Astrocyte of the cerebellum (primary cell): ENCODE results near the gene CCZ1B.
"Not testable (repeated sequence)": the region's sequence is repeated elsewhere in the genome, so short reads cannot be mapped to it uniquely, and the experiment has no call there.

Experiments
- DNase-seq: peaks from one replicate; pipeline ENCODE4 v3.0.0-alpha.2; 2011; ENCODE audit warnings: low read depth
- H3K4me3 ChIP-seq: 2 replicates; pipeline ENCODE4 v1.5.1; 2011; ENCODE audit warnings: mild to moderate bottlenecking, low read depth, low read length, moderate library complexity
- in situ Hi-C: cut with HindIII; loops from 2 replicates; pipeline ENCODE4 v1.10.0; 2017; ENCODE audit warnings: low sequenced_read_pairs
- TF ChIP-seq, protein P1 (sequence below): IDR thresholded peaks from 2 replicates; pipeline ENCODE4 v1.5.1; 2012; ENCODE audit warnings: low read length, low read depth, moderate library complexity, mild to moderate bottlenecking; ENCODE audit errors: missing control alignments

Gene CCZ1B

DNA sequence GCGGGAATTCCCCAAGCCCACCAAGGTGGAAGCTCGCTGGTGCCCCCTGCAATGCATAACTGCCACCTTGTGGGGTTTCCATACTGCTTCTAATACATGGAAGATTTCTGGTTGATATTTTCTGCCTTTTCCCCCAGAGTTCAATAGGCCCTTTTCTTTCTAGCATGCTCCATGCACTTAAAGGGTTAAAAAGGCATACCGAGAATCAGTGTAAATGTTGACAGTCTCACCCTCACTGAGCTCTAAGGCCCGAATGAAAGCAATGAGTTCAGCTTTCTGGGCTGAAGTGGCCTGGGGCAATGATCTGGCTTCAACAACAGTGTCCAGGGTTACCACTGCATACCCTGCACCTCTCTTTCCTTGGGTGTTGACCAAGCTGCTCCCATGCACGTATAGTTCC, 17.0 kb upstream of the CCZ1B start:
- DNase-seq, H3K4me3 ChIP-seq, in situ Hi-C loops: not testable (repeated sequence)

DNA sequence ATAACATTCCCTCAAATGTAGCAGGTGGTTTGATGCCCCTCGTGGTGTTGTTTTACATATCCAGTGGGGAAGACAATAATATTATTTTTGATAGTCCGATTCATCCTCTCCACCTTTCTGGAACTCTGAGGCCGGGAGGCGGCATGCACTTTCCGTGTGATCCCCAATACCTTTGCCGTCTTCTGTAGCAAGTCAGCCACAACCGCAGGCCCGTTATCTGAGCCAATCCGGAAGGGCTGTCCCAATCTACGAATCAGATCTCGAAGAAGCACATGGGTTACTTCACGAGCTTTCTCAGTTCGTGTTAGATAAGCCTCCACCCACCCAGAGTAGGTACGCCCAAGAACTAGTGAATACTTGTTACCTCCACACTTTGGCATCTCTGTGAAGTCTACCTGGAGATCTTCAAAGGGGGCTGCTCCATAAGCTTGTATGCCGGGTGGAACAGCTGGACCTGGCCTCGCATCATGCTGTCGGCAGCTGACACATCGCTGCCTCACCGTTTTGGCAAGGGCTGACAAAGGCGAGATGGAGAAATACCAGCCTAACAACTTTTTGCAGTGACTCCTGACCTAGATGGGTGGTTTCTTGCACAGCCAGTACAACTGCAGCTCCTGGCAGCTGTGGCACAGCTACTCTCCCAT, 16.3 kb upstream of the CCZ1B start:
- H3K4me3 ChIP-seq, DNase-seq, in situ Hi-C loops: not testable (repeated sequence)

DNA sequence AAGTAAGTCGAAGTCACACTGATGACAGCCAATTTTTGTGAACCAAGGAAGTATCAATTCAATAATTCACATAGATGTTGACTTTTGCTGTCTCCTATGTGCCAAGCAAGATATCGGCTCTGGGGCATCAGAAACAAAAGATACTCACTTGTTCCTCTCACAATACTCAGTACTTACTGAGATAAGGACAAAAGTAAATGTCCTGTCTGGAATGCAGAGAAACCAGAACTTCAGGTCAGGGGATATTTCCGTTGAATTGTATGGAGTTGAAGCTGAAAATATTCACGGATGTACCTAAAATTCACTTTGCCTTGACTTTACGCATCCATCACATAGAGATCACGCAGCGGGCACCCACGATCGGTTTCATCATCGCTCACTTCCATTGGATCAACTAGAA, 11.0 kb upstream of the CCZ1B start:
- DNase-seq: not testable (repeated sequence)

DNA sequence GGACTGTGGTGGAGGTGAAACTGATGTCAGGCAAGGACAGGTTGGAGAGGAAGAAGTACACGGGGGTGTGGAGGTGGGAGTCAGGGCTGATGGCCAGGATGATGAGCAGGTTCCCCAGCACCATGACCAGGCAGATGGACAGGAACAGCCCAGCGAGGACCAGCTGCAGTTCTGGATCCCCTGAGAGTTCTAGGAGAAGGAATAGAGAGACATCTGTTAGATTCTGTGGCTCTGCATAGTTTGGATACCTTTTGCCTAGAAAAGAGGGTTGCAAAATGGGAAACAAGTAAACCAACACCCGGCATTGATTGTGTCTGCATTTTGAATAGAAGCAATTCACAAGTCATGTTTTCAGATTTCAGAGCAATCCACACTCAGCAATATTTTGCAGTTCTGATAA, 9.4 kb upstream of the CCZ1B start:
- H3K4me3 ChIP-seq, in situ Hi-C loops, DNase-seq: not testable (repeated sequence)

More for the DNA sequence above, 11.0 kb upstream of the CCZ1B start:
- in situ Hi-C loops, H3K4me3 ChIP-seq: not testable (repeated sequence)

GRCh38 chr7:6833636-6834035, 7.6 kb upstream of the CCZ1B start:
- TF ChIP-seq, protein P1, sequence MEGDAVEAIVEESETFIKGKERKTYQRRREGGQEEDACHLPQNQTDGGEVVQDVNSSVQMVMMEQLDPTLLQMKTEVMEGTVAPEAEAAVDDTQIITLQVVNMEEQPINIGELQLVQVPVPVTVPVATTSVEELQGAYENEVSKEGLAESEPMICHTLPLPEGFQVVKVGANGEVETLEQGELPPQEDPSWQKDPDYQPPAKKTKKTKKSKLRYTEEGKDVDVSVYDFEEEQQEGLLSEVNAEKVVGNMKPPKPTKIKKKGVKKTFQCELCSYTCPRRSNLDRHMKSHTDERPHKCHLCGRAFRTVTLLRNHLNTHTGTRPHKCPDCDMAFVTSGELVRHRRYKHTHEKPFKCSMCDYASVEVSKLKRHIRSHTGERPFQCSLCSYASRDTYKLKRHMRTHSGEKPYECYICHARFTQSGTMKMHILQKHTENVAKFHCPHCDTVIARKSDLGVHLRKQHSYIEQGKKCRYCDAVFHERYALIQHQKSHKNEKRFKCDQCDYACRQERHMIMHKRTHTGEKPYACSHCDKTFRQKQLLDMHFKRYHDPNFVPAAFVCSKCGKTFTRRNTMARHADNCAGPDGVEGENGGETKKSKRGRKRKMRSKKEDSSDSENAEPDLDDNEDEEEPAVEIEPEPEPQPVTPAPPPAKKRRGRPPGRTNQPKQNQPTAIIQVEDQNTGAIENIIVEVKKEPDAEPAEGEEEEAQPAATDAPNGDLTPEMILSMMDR: no peak
- H3K4me3 ChIP-seq: no peak overlapping the region
- no peak for DNase-seq
- in situ Hi-C loops: no loop called here

GRCh38 chr7:6831018-6831725, 5.1 kb upstream of the CCZ1B start:
- in situ Hi-C loops: no loop called here
- TF ChIP-seq, protein P1: no peak
- H3K4me3 ChIP-seq: no peak overlapping the region
- no peak for DNase-seq

DNA sequence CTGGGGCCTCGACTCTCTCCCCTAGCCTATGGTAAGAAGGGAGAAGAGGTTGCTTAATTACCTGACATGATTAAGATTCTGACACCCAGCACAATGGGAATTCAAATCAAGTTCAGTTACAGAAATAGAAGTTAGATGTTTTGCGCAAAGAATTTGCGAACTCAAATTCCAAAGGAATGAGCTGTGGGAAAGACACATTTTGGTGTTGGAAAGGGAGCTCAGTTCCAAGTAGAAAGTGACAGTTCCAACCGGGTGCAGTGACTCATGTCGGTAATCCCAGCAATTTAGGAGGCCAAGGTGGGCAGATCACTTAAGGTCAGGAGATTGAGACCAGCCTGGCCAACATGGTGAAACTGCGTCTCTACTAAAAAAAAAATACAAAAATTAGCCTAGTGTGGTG, 4.0 kb upstream of the CCZ1B start:
- in situ Hi-C loops, DNase-seq, H3K4me3 ChIP-seq: not testable (repeated sequence)

- in situ Hi-C loops, DNase-seq: not testable (repeated sequence)
These were observed 3.5 kb upstream of the CCZ1B start for GRCh38 chr7:6829616-6830015.

GRCh38 chr7:6827180-6827579, 1.1 kb upstream of the CCZ1B start:
- in situ Hi-C loops, DNase-seq, H3K4me3 ChIP-seq: not testable (repeated sequence)

More at GRCh38 chr7:6829616-6830015, 3.5 kb upstream of the CCZ1B start:
- H3K4me3 ChIP-seq: not testable (repeated sequence)

DNA sequence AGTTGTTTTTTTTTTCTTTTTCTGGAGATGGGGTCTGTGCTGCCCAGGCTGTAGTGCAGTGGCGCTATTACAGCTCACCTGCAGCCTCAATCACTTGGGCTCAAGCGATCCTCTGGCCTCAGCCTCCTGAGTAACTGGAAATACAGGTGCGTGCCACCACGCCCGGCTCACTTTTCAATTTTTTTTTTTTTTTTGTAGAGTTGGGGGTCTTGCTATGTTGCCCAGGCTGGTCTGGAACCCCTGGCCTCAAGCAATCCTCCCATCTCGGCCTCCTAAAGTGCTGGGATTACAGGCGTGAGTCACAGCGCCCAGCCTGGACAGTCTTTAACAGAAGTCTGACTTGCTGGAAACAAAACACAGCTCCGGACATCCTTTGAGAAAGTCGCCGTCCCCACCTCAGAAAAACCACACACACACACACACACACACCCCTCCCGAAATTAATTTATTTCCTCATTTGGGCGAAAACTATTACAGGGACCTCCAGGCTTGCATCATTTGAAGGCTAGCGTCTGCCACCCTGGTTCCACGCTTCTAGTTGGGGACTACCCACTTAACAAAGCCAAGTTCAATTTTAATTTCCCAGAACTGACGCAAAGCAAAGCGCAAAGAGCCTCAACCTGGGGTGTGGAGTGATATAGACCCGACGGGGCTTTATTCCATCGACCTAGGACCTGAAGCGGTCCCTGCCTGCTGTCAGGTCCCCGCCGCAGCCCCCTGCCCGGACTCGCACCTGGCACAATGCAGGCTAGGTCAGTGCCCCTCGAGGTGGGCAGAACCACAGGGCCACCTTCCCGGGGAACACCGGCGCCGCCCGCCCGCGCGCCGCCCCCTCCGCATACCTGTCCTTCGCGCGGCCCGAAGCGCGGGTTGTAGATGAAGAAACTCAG, 594 bp downstream of the CCZ1B start:
- in situ Hi-C loops, DNase-seq: not testable (repeated sequence)
- H3K4me3 ChIP-seq: peak overlapping the region; percentile 45

- H3K4me3 ChIP-seq, in situ Hi-C loops, DNase-seq: not testable (repeated sequence)
These were observed 4.5 kb downstream of the CCZ1B start for GRCh38 chr7:6821622-6822021.

DNA sequence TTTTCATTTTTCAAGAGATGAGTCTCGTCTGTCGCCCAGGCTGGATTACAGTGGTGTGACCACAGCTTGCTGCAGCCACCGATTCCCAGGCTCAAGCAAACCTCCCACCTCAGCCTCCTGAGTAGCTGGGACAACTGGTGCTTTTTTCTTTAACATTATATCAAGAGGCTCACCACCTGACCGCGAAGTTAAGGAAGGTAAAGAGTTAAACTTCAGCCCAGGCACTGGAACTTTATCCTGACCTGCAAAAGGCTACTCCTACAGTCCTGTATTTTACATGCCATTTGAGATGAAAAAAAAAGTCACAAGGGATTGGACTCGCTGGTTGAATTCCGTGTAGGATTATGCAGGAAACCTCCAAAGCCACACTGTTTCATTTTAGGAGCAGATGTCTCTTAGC, 10.6 kb downstream of the CCZ1B start:
- DNase-seq, in situ Hi-C loops, H3K4me3 ChIP-seq: not testable (repeated sequence)

- DNase-seq, H3K4me3 ChIP-seq, in situ Hi-C loops: not testable (repeated sequence)
These were observed 13.1 kb downstream of the CCZ1B start for GRCh38 chr7:6813011-6813410.

- DNase-seq, in situ Hi-C loops, H3K4me3 ChIP-seq: not testable (repeated sequence)
These were observed 18.1 kb downstream of the CCZ1B start for GRCh38 chr7:6807959-6808358.

GRCh38 chr7:6807393-6807918, 18.6 kb downstream of the CCZ1B start:
- DNase-seq, in situ Hi-C loops, H3K4me3 ChIP-seq: not testable (repeated sequence)
